Thyroid gland (tissue), 4 donors: ENCODE data around the gene KCNMA1. TPM values are rescaled to one million over a fixed set of nuclear protein-coding genes. Genes with fewer than 3 reads are reported as not detected.

Experiments used
- DNase-seq, 2 donors: peaks; one replicate each; pipeline ENCODE4 v3.0.0-alpha.2; 2019
- H3K27ac ChIP-seq, 3 donors: fragments of 200-600 bp; sonication (generic); 1 replicate in 2 of 3; 2 replicates in 1 of 3; pipeline ENCODE4 v1.5.1; 2016 to 2019; ENCODE audit warnings: mild to moderate bottlenecking in 1 of 3, moderate library complexity in 1 of 3
- H3K27me3 ChIP-seq: fragments of 200-600 bp; sonication (generic); one replicate; pipeline ENCODE4 v1.5.1; 2019
- H3K36me3 ChIP-seq, 2 donors: fragments of 200-600 bp; sonication (generic); one replicate each; pipeline ENCODE4 v1.5.1; 2016 to 2019
- H3K4me1 ChIP-seq, 2 donors: fragments of 200-600 bp; sonication (generic); one replicate each; pipeline ENCODE4 v1.5.1; 2017 to 2019
- H3K4me3 ChIP-seq, 3 donors: fragments of 200-600 bp; sonication (generic); replicated peaks in 1 of 3; 1 replicate in 2 of 3; 2 replicates in 1 of 3; pipeline ENCODE4 v1.5.1; 2016; ENCODE audit warnings: mild to moderate bottlenecking in 1 of 3
- H3K9me3 ChIP-seq: fragments of 200-600 bp; sonication (generic); one replicate; pipeline ENCODE4 v1.5.1; 2017
- CTCF ChIP-seq, 6 experiments: fragments of 200-600 bp in 3 of 6; fragments of 450-650 bp in 3 of 6; sonication (generic) in 3 of 6; IDR thresholded peaks; one replicate each; pipeline ENCODE4 v1.5.1; 2016 to 2019; ENCODE audit warnings: antibody characterized with exemption in 6 of 6, mild to moderate bottlenecking in 2 of 6, inconsistent platforms in 1 of 6, moderate library complexity in 1 of 6
- POLR2A ChIP-seq, 2 donors: fragments of 450-650 bp; IDR thresholded peaks; one replicate each; pipeline ENCODE4 v1.6.1; 2017; ENCODE audit warnings: antibody characterized with exemption in 2 of 2, mild to moderate bottlenecking in 2 of 2, moderate library complexity in 1 of 2
- WGBS, 2 donors: methylation state at CpG; one replicate each; pipeline ENCODE4 v1.1.5; 2017; 5-methylcytosine and 5-hydroxymethylcytosine counted together
- intact Hi-C: fragments of 100-400 bp; cut with DNase I; formaldehyde crosslinking; loops from one replicate; pipeline ENCODE4 v1.15.1; 2023
- total RNA-seq, 4 donors: library from RNA; depleted of rRNA; stranded (reverse); fragments of >200 nt; gene quantifications; one replicate each; pipeline ENCODE4 v1.2.3, GENCODE V29; 2016

Gene KCNMA1
- total RNA-seq, 4 donors from 2014 or later, result 2.5 to 5.1 (median 3.6) TPM

GRCh38 chr10:77104459-77104980 lies 533.1 kb downstream of the KCNMA1 start:
- intact Hi-C loops, result no loop called here
- 75 to 79% methylated on average over 4 of the region's 4 CpGs for WGBS, 2 donors
- H3K9me3 ChIP-seq, result no peaks in the 10 kb centered on the region
- peak overlapping the region in 1 of 3 donors; percentile 17 for H3K27ac ChIP-seq
- H3K27me3 ChIP-seq, result no peaks in the 10 kb centered on the region
- peaks cover 0 to 17% of the 10 kb centered on the region in 2 donors for H3K4me1 ChIP-seq
- H3K36me3 ChIP-seq, result no peaks in the 10 kb centered on the region
- peak; percentile 3 to 20 for DNase-seq
- TF ChIP-seq POLR2A (IDR thresholded peaks at IDR 0.05) (no peak), CTCF (IDR thresholded peaks at IDR 0.05) (no peak)
- no peak overlapping the region for H3K4me3 ChIP-seq

- no peaks in the 10 kb centered on the region for H3K36me3 ChIP-seq
- WGBS, 2 donors, result 88 to 97% methylated on average over 4 of the region's 4 CpGs
- H3K4me1 ChIP-seq, result peaks cover 0 to 17% of the 10 kb centered on the region in 2 donors
- no peak for DNase-seq
- no peak overlapping the region for H3K27ac ChIP-seq
- H3K9me3 ChIP-seq, result no peaks in the 10 kb centered on the region
- no peaks in the 10 kb centered on the region for H3K27me3 ChIP-seq
- no peak for TF ChIP-seq CTCF (IDR thresholded peaks at IDR 0.05)
- intact Hi-C loops, result no loop called here
- H3K4me3 ChIP-seq, result no peak overlapping the region
These were observed 534.4 kb downstream of the KCNMA1 start for GRCh38 chr10:77103213-77103612.

- H3K9me3 ChIP-seq, result no peaks in the 10 kb centered on the region
- no peak for DNase-seq
- no peaks in the 10 kb centered on the region for H3K36me3 ChIP-seq
- no peak overlapping the region for H3K27ac ChIP-seq
- no peak overlapping the region for H3K4me3 ChIP-seq
- intact Hi-C loops, result no loop called here
- peaks cover 0 to 17% of the 10 kb centered on the region in 2 donors for H3K4me1 ChIP-seq
- 90 to 91% methylated on average over 5 of the region's 5 CpGs for WGBS, 2 donors
- H3K27me3 ChIP-seq, result no peaks in the 10 kb centered on the region
- TF ChIP-seq CTCF (IDR thresholded peaks at IDR 0.05), result no peak
- TF ChIP-seq POLR2A (IDR thresholded peaks at IDR 0.05), result no peak
These were observed 536.3 kb downstream of the KCNMA1 start for GRCh38 chr10:77101341-77101740.

- WGBS, 2 donors, result 91 to 97% methylated on average over 5 of the region's 5 CpGs
- DNase-seq, result no peak
- no peak for TF ChIP-seq POLR2A (IDR thresholded peaks at IDR 0.05)
- H3K9me3 ChIP-seq, result no peaks in the 10 kb centered on the region
- no peak overlapping the region for H3K4me3 ChIP-seq
- no peaks in the 10 kb centered on the region for H3K27me3 ChIP-seq
- intact Hi-C loops, result no loop called here
- no peaks in the 10 kb centered on the region for H3K4me1 ChIP-seq
- no peaks in the 10 kb centered on the region for H3K36me3 ChIP-seq
- no peak overlapping the region for H3K27ac ChIP-seq
These were observed 538.5 kb downstream of the KCNMA1 start for GRCh38 chr10:77099136-77099535.

GRCh38 chr10:77097625-77098024 lies 540.0 kb downstream of the KCNMA1 start:
- WGBS, 2 donors, result 100% methylated on average over 1 of the region's 1 CpG
- H3K4me3 ChIP-seq, result no peak overlapping the region
- H3K9me3 ChIP-seq, result no peaks in the 10 kb centered on the region
- no peak for TF ChIP-seq POLR2A (IDR thresholded peaks at IDR 0.05)
- TF ChIP-seq CTCF (IDR thresholded peaks at IDR 0.05), result no peak
- intact Hi-C loops, result no loop called here
- no peak overlapping the region for H3K27ac ChIP-seq
- H3K36me3 ChIP-seq, result no peaks in the 10 kb centered on the region
- no peaks in the 10 kb centered on the region for H3K27me3 ChIP-seq
- no peak for DNase-seq
- H3K4me1 ChIP-seq, result no peaks in the 10 kb centered on the region

GRCh38 chr10:77093126-77093525 lies 544.5 kb downstream of the KCNMA1 start:
- intact Hi-C loops, result no loop called here
- no peak overlapping the region for H3K4me3 ChIP-seq
- no peaks in the 10 kb centered on the region for H3K36me3 ChIP-seq
- no peaks in the 10 kb centered on the region for H3K27me3 ChIP-seq
- H3K9me3 ChIP-seq, result no peaks in the 10 kb centered on the region
- H3K27ac ChIP-seq, result no peak overlapping the region
- H3K4me1 ChIP-seq, result no peaks in the 10 kb centered on the region
- TF ChIP-seq POLR2A (IDR thresholded peaks at IDR 0.05) (no peak), CTCF (IDR thresholded peaks at IDR 0.05) (no peak)
- DNase-seq, result no peak
- WGBS, 2 donors, result 88 to 93% methylated on average over 2 of the region's 2 CpGs
